Cardiac muscle cell (in vitro differentiated cells and primary cell): Measurements from ENCODE around the gene ZNF771. TPM values are rescaled to one million over a fixed set of nuclear protein-coding genes. Genes with fewer than 3 reads are reported as not detected.

Experiments
- DNase-seq, 2 donors: peaks; one replicate each; pipeline versions ENCODE4 v3.0.0 to v3.0.0-alpha.2; 2010 to 2017; ENCODE audit warnings: low read depth in 1 of 2, low spot score in 1 of 2
- H3K27ac ChIP-seq: fragments of 200-600 bp; sonication (generic); 2 replicates; pipeline ENCODE4 v1.5.1; 2016
- H3K27me3 ChIP-seq: fragments of 200-600 bp; sonication (generic); 2 replicates; pipeline ENCODE4 v1.6.0; 2016; ENCODE audit warnings: control low read depth
- H3K36me3 ChIP-seq: fragments of 200-600 bp; sonication (generic); 2 replicates; pipeline ENCODE4 v1.5.1; 2016; ENCODE audit warnings: control low read depth
- H3K4me1 ChIP-seq: fragments of 200-600 bp; sonication (generic); 2 replicates; pipeline ENCODE4 v1.8.1; 2017; ENCODE audit warnings: low read depth, mild to moderate bottlenecking, mixed run types
- H3K4me3 ChIP-seq: fragments of 200-600 bp; sonication (generic); 2 replicates; pipeline ENCODE4 v1.5.1; 2016; ENCODE audit warnings: mild to moderate bottlenecking
- H3K9me3 ChIP-seq: fragments of 200-600 bp; sonication (generic); 2 replicates; pipeline ENCODE4 v1.5.1; 2017; ENCODE audit warnings: low read depth, mild to moderate bottlenecking, control low read depth
- polyA plus RNA-seq: library from polyadenylated mRNA; unstranded; fragments of >200 nt; fragmentation: Nextera tagmentation; extraction: Ambion mirVana; gene quantifications from 2 replicates; pipeline ENCODE4 v1.2.1, GENCODE V29; 2016
- total RNA-seq: library from RNA; depleted of rRNA; stranded (reverse); fragments of >200 nt; gene quantifications from 2 replicates; pipeline ENCODE4 v1.2.3, GENCODE V29; 2016
- TF ChIP-seq, protein P1 (sequence below): IDR thresholded peaks from 2 replicates; pipeline ENCODE4 v1.5.1; 2012; ENCODE audit warnings: low read depth, mild to moderate bottlenecking, low read length

Gene ZNF771
- 29.1 and 31.5 TPM in 2 replicates for total RNA-seq
- 26.5 and 36.1 TPM in 2 replicates for polyA plus RNA-seq

DNA sequence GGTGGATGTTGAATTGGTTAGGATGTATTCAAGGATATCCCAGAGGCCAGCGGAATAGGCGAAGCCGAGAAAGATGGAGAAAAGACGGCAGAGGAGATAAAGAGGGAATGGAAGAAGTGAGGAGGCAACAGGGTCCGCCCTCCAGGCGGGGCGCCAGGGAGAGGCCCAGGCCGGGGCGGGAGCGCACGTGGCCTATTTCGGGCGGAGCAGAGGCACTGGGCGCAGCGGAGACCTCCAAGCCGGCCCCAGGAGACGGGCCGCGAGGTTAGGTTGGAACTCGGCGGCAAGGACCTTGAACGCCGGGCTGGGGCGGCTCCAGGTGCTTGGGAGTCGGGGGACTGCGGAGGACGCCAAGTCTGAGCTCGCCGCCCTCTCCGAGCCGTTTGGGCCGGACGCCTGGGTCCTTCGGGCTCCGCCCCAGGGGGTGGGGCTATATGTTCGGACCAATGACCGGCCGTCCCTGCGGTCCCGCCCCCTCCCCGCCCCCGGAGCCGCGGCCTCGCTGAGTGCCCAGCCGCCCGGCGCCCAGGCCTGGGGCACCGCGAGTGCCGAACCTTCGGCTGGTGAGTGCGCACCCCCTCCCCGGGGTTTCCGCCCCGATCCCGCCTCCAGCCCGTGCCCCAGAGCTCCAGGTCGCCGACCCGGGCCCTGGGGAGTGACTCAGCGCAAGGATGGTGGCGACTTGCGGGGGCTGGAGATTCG is at the start of gene ZNF771:
Gene ZNF771 (plus strand): TSS at position 505 of the 702 bp plus-strand sequence. CDS start 448 bp downstream, outside the sequence.
- Histone ChIP-seq H3K27me3 (no peaks in the 10 kb centered on the region), H3K4me1 (no peaks in the 10 kb centered on the region), H3K27ac (peak within 1 kb of the TSS; percentile 66), H3K36me3 (no peaks in the 10 kb centered on the region), H3K9me3 (no peaks in the 10 kb centered on the region), H3K4me3 (peak within 1 kb of the TSS; percentile 46)
- peak; percentile 92 for DNase-seq
- TF ChIP-seq, protein P1, sequence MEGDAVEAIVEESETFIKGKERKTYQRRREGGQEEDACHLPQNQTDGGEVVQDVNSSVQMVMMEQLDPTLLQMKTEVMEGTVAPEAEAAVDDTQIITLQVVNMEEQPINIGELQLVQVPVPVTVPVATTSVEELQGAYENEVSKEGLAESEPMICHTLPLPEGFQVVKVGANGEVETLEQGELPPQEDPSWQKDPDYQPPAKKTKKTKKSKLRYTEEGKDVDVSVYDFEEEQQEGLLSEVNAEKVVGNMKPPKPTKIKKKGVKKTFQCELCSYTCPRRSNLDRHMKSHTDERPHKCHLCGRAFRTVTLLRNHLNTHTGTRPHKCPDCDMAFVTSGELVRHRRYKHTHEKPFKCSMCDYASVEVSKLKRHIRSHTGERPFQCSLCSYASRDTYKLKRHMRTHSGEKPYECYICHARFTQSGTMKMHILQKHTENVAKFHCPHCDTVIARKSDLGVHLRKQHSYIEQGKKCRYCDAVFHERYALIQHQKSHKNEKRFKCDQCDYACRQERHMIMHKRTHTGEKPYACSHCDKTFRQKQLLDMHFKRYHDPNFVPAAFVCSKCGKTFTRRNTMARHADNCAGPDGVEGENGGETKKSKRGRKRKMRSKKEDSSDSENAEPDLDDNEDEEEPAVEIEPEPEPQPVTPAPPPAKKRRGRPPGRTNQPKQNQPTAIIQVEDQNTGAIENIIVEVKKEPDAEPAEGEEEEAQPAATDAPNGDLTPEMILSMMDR, result no peak

DNA sequence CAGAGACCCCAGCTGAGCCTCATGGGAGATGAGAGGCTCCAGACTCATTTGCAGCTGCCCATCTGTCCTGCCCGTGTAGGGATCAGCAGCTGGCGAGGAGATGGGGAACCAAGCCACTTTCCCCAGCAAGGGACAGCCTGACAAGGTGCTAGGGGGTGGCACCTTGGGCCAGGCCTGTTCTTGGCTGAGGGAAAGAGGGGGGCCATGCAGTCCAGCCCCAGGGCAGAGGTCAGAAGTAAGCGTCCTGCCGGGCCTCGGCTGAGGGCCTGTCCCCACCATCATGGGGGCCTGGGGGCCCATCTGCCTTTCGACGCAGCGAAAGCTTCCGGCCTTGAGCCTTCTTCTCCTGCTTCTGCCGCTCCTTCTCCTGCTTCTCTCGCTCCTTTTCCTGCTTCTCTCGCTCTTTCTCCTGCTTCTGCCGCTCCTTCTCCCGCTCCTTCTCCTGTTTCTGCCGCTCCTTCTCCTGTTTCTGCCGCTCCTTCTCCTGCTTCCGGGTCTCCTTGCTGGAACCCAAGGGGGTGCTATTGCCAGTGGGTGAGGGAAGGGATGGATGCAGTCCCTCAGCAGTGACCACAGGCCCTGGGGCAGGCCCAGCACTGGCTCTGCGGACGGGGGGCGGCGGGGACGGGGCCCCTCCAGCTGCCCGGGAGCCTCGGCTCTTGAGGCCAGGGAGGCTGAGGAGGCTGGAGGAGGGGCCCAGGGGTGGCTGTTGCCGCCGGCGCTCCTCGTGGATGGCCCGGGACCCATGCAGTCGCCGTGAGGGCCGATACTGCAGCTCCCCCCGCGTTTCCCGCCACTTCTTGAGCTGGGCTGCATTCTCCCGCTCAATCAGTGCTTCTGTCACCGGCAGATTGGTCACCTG is 49.5 kb upstream of the ZNF771 start:
- Histone ChIP-seq H3K4me3 (no peak overlapping the region), H3K27me3 (no peaks in the 10 kb centered on the region), H3K27ac (peak overlapping the region; percentile 34), H3K9me3 (no peaks in the 10 kb centered on the region), H3K36me3 (peaks cover 6% of the 10 kb centered on the region), H3K4me1 (peaks cover 8% of the 10 kb centered on the region)
- DNase-seq, result no peak
- TF ChIP-seq, protein P1, result no peak

DNA sequence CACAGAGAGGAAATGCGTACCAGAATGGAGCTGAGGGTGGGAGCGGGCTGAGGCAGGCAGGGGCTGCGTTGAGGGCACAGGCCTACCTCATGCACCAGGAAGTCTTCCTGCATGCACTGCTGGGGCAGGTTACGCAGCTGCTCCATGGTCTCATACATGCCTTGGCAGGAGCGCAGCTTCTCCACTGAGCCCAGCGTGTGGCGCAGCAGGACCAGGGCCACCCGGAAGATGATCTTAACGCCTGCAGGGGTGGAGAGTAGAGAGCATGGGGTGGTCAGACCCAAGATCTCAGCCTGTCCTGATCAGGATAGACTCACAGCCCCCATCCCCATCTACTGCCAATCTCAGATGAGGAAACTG is 48.8 kb upstream of the ZNF771 start:
- H3K4me3 ChIP-seq, result no peak overlapping the region
- peaks cover 3% of the 10 kb centered on the region for H3K36me3 ChIP-seq
- TF ChIP-seq, protein P1, result no peak
- H3K27me3 ChIP-seq, result no peaks in the 10 kb centered on the region
- H3K4me1 ChIP-seq, result peaks cover 8% of the 10 kb centered on the region
- no peak for DNase-seq
- no peaks in the 10 kb centered on the region for H3K9me3 ChIP-seq
- no peak overlapping the region for H3K27ac ChIP-seq

DNA sequence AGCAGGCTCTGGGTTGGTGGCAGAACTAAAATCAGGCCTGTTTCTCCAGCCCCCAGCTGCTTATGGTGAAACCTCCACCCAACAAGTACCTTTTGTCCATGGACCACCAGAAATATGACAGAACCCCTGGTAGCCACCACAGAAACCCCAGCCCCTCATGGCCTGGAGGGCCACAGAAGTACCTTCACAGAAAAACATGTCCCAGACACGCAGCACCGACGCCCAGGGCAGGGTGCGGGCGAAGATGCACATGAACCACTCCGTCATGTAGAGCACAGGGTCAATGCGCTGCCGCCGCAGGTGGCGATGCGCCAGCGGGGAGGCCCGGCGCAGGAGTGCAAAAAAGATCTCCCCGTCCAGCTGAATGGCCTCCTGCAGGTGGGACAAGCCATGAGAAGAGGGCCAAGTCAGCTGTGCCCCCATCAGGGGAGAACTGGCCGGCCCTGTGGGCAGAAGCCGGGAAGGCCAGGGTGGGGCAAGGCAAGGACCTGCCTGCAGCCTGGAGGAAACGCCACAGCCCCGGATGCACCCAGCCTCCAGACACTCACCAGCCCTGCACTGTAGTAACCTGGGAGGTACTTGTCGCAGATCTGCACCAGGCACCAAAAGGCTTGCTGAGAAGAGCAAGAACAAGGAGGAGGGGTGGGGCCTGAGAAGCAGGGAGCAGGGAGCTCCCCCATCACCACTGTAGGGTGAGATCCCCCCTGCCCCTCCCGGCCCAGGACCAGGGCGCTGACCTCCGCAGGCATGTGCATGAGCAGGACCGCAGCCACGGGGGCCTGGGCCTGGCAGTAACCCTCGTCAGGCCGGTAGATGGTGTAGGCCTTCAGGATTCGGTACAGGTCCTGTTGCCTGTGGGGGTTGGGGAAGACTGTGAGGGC is 48.2 kb upstream of the ZNF771 start:
- Histone ChIP-seq H3K27me3 (no peaks in the 10 kb centered on the region), H3K9me3 (no peaks in the 10 kb centered on the region), H3K27ac (no peak overlapping the region), H3K36me3 (peaks cover 3% of the 10 kb centered on the region), H3K4me1 (peaks cover 5% of the 10 kb centered on the region), H3K4me3 (no peak overlapping the region)
- no peak for DNase-seq
- TF ChIP-seq, protein P1, result no peak

DNA sequence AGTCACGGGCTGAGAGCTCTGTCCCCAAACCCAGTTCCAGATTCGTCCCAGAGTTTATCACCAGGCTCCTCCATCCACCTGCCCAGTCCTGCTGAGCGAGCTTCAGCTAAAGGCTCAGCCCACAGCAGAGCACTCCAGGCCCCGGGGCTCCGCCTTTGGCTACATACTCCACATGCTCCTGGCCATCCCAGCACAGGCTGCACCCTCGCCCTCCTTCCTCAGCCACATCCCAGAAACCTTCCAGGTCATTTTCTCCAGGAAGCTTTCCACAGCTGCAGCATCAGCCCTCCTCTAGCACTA is 47.6 kb upstream of the ZNF771 start:
- TF ChIP-seq, protein P1, result no peak
- H3K27ac ChIP-seq, result no peak overlapping the region
- H3K27me3 ChIP-seq, result no peaks in the 10 kb centered on the region
- no peaks in the 10 kb centered on the region for H3K9me3 ChIP-seq
- H3K4me3 ChIP-seq, result no peak overlapping the region
- H3K36me3 ChIP-seq, result peaks cover 3% of the 10 kb centered on the region
- H3K4me1 ChIP-seq, result peaks cover 3% of the 10 kb centered on the region
- DNase-seq, result no peak
